ENCODE measurements around the gene ZNF232.

DNA sequence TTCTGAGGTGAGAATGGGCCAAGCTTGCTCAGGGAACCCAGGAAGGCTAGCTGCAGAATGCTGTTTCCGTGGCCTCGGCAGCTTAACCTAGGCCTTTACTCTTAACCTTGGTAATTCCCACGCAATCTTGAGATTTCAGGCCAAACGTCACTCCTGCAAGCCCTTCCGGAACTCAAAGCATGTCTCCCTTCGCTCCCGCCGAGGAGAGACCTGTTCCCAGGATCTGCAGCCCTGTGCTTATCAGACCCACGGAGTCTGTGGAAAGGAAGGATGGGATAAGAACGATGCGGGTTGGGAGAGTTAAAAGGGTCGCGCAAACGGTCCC, 33.9 kb downstream of the ZNF232 start:
- no peak for TF ChIP-seq TARDBP (IDR thresholded peaks at IDR 0.05)
- no peak for TF ChIP-seq FOXK2 (IDR thresholded peaks at IDR 0.05)
- no peak for TF ChIP-seq ARNT (IDR thresholded peaks at IDR 0.05)
- no peak for TF ChIP-seq BHLHE40 (IDR thresholded peaks at IDR 0.05; ENCODE audit: borderline replicate concordance)
- no peak for TF ChIP-seq FOXA1 (IDR thresholded peaks at IDR 0.05)
- no peak for TF ChIP-seq SUZ12 (IDR thresholded peaks at IDR 0.05)
- TF ChIP-seq SP1 (IDR thresholded peaks at IDR 0.05), result no peak
- no peak for TF ChIP-seq ZNF384 (IDR thresholded peaks at IDR 0.05)
- no peak for TF ChIP-seq LEF1 (IDR thresholded peaks at IDR 0.05; ENCODE audit: borderline replicate concordance)
- TF ChIP-seq, protein P1, sequence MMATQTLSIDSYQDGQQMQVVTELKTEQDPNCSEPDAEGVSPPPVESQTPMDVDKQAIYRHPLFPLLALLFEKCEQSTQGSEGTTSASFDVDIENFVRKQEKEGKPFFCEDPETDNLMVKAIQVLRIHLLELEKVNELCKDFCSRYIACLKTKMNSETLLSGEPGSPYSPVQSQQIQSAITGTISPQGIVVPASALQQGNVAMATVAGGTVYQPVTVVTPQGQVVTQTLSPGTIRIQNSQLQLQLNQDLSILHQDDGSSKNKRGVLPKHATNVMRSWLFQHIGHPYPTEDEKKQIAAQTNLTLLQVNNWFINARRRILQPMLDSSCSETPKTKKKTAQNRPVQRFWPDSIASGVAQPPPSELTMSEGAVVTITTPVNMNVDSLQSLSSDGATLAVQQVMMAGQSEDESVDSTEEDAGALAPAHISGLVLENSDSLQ (IDR thresholded peaks at IDR 0.05), result no peak
